Measurements from ENCODE around the gene JAML. TPM values are rescaled to one million over a fixed set of nuclear protein-coding genes. Genes with fewer than 3 reads are reported as not detected.

JAML gene
- total and polyA plus RNA-seq, 8 donors = 0.39 to 7.4 (median 2.3) TPM

GRCh38 chr11:118219732-118220131, 5.1 kb downstream of the JAML start:
- Histone ChIP-seq H3K36me3 (no peaks in the 10 kb centered on the region), H3K4me3 (no peak overlapping the region), H3K4me1 (no peaks in the 10 kb centered on the region), H3K27me3 (no peaks in the 10 kb centered on the region), H3K9me3 (no peaks in the 10 kb centered on the region), H3K27ac (no peak overlapping the region)
- no peak for ATAC-seq
- intact Hi-C loops (cut with DNase I) = no loop called here
- TF ChIP-seq CTCF (IDR thresholded peaks at IDR 0.05) = no peak
- no peak for DNase-seq
- 69 to 75% methylated on average over 1 of the region's 1 CpG for WGBS, 2 donors
- no peak for FAIRE-seq

DNA sequence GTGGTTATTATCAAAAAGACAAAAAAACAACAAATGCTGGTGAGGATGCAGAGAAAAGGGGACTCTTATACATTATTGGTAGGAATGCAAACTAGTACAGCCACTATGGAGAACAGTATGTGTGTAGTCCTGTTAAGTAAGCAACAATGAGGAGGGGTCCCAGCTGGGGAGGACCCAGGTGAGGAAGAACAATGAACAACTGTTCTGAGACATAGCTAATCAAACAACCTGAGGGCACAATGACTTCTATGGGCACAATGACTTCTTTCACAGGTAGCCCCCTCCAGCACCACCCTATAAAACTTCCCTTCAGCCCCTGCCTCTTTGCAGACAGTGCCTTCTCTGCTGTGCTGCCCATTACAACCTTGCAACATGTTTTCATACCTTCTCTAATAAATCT, 5.6 kb downstream of the JAML start:
- no peak for FAIRE-seq
- DNase-seq = no peak
- Histone ChIP-seq H3K4me1 (no peaks in the 10 kb centered on the region), H3K4me3 (no peak overlapping the region), H3K9me3 (no peaks in the 10 kb centered on the region), H3K36me3 (no peaks in the 10 kb centered on the region), H3K27me3 (no peaks in the 10 kb centered on the region), H3K27ac (no peak overlapping the region)
- intact Hi-C loops (cut with DNase I) = no loop called here
- no peak for TF ChIP-seq CTCF (IDR thresholded peaks at IDR 0.05)
- ATAC-seq = no peak

- WGBS, 2 donors = 88 to 91% methylated on average over 3 of the region's 3 CpGs
- Histone ChIP-seq H3K4me3 (no peak overlapping the region), H3K4me1 (no peaks in the 10 kb centered on the region), H3K9me3 (no peaks in the 10 kb centered on the region), H3K27me3 (no peaks in the 10 kb centered on the region), H3K27ac (no peak overlapping the region), H3K36me3 (no peaks in the 10 kb centered on the region)
- intact Hi-C loops (cut with DNase I) = no loop called here
- ATAC-seq (no peak), DNase-seq (no peak), FAIRE-seq (no peak)
- no peak for TF ChIP-seq CTCF (IDR thresholded peaks at IDR 0.05)
Measured at GRCh38 chr11:118217575-118217974, 7.2 kb downstream of the JAML start.

- Histone ChIP-seq H3K27ac (no peak overlapping the region), H3K9me3 (no peaks in the 10 kb centered on the region), H3K4me1 (no peaks in the 10 kb centered on the region), H3K4me3 (no peak overlapping the region), H3K36me3 (no peaks in the 10 kb centered on the region), H3K27me3 (no peaks in the 10 kb centered on the region)
- FAIRE-seq (no peak), DNase-seq (no peak), ATAC-seq (no peak)
- intact Hi-C loops (cut with DNase I) = no loop called here
- no peak for TF ChIP-seq CTCF (IDR thresholded peaks at IDR 0.05)
- 77 to 81% methylated on average over 11 of the region's 11 CpGs for WGBS, 2 donors
Measured at GRCh38 chr11:118216621-118217481, 8.0 kb downstream of the JAML start.

DNA sequence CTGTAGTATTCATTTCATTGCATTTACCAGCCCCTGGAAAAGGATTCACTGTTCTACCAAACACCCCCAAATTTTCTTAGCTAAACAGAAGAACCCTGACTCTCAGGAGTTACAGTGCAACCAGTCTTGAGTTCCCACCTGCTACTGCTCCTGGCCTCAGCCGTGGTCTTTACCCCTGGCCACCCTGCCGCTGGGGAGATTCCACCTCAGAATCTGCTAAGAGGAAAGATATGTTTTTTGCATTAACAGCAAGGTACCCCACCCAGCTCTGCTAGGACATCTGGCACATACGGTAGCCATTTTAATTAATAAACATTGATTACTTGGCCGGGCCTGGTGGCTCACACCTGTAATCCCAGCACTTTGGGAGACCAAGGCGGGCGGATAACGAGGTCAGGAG, 9.0 kb downstream of the JAML start:
- ATAC-seq (no peak), FAIRE-seq (no peak), DNase-seq (no peak)
- H3K4me1 ChIP-seq = no peaks in the 10 kb centered on the region
- intact Hi-C loops (cut with DNase I) = no loop called here
- H3K27ac ChIP-seq = no peak overlapping the region
- no peaks in the 10 kb centered on the region for H3K27me3 ChIP-seq
- TF ChIP-seq CTCF (IDR thresholded peaks at IDR 0.05) = no peak
- 90 to 95% methylated on average over 7 of the region's 7 CpGs for WGBS, 2 donors
- H3K36me3 ChIP-seq = no peaks in the 10 kb centered on the region
- no peaks in the 10 kb centered on the region for H3K9me3 ChIP-seq
- H3K4me3 ChIP-seq = no peak overlapping the region
